ENCODE measurements around the gene NDUFS3.
A peak's percentile ranks its signal among the peaks of the same experiment; 100 is the strongest.
"Not testable (repeated sequence)": the region's sequence is repeated elsewhere in the genome, so short reads cannot be mapped to it uniquely, and the experiment has no call there.

The NDUFS3 gene

DNA sequence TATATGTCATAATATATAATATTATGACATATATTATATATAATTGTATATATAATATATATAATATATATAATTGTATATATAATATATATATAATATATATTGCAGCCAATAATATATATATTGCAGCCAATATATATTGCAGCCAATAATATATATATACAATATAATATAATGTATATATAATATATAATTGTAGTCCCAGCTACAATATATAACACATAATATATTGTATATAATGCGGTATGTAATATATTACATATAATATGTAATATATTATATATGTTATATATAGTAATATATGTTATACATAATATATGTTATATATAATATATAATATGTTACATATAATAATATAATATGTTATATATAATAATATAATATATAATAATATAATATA lies 20.2 kb upstream of the NDUFS3 start:
- DNase-seq (ENCODE audit: low spot score) = no peak

DNA sequence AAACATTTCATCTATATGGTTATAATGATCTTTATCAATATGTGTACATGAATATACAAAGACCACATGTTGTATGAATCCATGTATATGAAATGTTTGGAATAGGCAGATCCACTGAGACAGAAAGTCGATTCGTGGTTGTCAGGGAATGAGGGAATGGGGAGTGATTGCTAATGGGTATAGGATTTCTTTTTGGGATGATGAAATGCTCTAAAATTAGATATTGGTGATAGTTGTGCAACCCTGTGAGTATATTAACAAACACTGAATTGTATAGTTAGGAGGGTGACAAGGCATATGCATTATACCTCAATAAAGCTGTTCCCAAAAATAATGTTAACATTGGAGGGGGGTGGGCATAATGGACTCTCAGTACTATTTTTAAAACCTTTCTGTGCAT lies 18.4 kb upstream of the NDUFS3 start:
- DNase-seq (ENCODE audit: low spot score) = no peak

DNA sequence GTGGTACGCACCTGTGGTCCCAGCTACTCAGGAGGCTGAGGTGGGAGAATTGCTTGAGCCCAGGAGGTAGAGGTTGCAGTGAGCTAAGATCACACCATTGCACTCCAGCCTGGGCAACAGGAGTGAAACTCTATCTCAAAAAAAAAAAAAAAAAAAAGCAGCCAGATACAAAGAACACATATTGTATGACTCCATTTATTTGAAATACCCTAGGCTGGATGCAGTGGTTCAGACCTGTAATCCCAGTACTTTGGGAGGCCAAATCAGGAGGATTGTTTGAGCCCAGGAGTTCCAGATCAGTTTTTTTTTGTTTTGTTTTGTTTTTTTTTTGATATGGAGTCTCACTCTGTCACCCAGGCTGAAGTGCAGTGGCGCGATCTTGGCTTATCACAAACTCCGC lies 16.5 kb upstream of the NDUFS3 start:
- not testable (repeated sequence) for DNase-seq (ENCODE audit: low spot score)

DNA sequence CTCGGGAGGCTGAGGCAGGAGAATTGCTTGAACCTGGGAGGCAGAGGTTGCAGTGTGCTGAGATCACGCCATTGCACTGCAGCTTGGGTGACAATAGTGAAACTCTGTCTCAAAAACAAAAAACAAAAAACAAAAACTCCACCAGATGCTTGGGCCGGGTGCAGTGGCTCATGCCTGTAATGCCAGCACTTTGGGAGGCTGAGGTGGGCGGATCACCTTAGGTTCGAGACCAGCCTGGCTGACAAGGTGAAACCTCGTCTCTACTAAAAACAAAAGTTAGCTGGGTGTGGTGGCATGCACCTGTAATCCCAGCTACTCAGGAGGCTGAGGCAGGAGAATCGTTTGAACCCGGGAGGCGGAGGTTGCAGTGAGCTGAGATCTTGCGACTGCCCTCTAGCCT lies 14.5 kb upstream of the NDUFS3 start:
- DNase-seq (ENCODE audit: low spot score) = not testable (repeated sequence)

DNA sequence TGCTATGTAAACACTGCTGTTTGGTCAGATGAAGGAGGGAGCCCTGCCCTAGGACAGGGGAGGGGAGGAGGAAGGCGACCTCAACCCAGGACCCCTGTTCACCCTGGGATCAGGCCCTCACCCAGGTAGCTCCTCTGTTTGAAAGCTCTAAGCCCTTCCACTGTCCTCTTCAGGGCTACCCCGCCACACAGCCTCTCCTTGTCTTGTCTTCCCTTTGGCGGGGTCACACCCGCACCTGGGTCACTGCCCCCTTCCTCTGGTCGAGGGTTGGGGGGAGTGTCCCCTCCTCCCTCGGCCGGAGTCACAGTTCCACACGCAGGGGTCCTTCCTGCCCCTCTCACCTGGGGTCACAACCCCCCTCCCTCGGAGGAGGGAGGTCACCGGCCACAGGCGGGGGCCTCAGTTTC lies 13.9 kb upstream of the NDUFS3 start:
- no peak for DNase-seq (ENCODE audit: low spot score)

DNA sequence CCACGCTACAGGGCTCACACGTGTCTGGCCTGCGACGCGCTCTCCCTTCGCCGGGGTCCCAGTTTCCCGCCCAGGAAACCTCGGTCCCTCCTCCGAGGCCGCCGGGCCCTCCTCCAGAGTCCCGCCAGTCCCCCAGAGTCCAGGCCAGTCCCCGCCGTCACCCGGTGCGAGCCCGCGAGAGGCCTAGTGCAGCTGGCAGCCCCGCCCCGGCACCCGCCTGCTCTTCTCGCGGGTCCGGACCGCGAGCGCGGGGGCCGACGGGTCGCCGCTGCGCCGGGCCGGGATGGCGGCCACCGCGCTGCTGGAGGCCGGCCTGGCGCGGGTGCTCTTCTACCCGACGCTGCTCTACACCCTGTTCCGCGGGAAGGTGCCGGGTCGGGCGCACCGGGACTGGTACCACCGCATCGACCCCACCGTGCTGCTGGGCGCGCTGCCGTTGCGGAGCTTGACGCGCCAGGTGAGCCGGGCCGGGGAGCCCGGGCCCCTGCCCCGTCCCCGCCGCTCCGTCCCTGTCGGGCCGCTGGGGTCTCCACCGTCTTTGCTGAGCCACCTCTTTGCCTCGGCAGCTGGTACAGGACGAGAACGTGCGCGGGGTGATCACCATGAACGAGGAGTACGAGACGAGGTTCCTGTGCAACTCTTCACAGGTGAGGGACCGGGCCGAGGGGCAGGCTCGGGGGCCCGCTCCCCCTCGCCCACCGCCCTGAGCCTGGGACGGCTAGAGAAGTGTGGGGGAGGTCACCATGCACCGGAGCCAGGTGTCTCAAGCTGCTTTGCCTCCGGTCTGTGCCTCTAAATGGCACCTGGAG lies 13.3 kb upstream of the NDUFS3 start, which contains the start of gene PTPMT1:
Gene PTPMT1 (plus strand): TSS at position 260 of the 809 bp plus-strand sequence. CDS start 24 bp downstream, at position 284.
- DNase-seq (ENCODE audit: low spot score) = peak; percentile 59

DNA sequence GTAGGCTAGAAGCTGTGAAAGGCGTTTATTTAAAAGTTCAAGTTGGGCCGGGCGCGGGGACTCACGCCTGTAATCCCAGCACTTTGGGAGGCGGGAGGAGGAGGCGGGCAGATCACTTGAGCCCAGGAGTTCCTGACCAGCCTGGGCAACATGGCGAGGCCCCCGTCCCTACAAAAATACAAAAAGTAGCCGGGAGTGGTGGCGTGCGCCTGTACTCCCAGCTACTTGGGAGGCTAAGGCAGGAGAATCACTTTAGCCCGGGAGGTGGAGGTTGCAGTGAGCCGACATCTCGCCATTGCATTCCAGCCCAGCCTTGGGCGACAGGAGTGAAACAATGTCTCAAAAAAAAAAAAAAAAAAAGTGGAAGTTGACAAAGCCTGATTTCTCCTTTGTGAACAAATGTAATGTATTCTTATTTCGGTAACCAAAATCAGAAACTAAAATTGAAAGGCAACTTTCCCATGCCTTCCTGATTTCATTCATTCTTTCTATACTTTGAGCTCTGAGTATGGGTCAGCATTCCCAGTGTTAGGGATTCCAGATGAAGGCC lies 12.7 kb upstream of the NDUFS3 start:
- DNase-seq (ENCODE audit: low spot score) = no peak

DNA sequence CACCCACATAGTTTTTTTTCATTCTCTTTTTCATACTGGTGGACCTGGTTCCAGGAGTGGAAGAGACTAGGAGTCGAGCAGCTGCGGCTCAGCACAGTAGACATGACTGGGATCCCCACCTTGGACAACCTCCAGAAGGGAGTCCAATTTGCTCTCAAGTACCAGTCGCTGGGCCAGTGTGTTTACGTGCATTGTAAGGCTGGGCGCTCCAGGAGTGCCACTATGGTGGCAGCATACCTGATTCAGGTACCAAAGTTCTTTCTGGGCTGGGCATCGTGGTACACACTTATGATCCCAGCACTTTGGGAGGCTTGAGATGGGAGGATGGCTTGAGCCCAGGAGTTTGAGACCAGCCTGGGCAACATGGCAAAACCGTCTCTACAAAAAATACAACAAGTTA lies 9.2 kb upstream of the NDUFS3 start:
- DNase-seq (ENCODE audit: low spot score) = no peak

DNA sequence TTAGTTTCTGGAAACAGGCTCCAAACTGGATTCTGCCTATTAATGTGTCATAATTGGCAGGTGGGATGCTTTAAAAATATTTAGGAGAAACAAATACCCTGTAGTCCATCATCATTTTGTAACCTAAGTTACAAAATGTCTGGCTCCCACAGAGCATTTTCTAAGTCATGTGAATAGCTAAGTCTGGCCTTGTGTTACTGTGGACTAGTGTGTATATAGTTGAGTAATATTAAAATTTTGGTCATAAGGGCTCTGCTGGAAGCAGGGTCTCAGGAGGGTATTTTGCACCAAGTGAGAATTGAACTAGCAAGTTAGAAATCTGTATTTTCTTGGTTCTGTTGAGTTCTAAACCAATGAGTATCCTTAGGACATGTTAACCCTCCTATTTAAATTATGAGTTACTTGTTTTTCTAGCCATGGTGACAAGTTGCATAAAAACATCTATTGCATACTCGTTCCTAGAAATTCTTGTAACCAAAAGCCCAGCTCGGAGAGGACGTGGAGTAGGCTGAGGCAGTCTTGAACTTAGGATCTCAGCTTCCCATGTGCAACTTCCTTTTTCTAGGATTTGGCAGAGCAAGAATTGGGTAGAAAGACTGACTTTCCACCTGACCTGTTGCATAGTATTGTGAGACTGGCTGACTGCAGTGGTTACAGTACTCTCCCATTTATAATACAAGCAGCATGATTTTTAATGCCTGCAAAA lies 8.1 kb upstream of the NDUFS3 start:
- DNase-seq (ENCODE audit: low spot score) = no peak

DNA sequence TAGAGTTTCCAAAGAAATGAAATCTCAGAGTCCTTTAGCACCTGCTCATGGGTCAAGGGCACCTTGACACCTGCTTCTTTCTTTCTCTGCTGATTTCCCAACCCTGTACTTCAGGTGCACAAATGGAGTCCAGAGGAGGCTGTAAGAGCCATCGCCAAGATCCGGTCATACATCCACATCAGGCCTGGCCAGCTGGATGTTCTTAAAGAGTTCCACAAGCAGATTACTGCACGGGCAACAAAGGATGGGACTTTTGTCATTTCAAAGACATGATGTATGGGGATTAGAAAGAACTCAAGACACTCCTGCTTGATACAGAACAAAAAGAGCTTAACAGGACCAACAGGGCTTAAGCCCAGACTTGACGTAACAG lies 7.5 kb upstream of the NDUFS3 start:
- no peak for DNase-seq (ENCODE audit: low spot score)

DNA sequence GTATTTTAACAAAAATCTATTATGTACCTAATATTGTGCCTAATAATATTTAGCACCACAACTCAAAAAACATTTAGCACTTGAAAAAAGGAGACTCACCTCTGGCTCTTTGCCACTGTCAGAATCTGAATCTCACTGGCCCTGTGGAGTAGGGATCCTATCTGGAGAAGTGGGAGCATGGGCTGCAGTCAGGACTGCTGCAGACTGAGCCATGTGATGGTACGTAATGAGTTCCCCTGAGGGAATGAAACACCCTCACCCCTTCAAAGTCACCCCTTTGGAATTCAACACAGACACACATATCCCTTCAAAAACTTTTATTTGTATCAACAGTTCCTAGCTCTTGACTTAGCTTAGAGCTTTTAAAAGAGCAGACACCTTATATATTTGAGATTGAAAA lies 7.0 kb upstream of the NDUFS3 start:
- DNase-seq (ENCODE audit: low spot score) = no peak

DNA sequence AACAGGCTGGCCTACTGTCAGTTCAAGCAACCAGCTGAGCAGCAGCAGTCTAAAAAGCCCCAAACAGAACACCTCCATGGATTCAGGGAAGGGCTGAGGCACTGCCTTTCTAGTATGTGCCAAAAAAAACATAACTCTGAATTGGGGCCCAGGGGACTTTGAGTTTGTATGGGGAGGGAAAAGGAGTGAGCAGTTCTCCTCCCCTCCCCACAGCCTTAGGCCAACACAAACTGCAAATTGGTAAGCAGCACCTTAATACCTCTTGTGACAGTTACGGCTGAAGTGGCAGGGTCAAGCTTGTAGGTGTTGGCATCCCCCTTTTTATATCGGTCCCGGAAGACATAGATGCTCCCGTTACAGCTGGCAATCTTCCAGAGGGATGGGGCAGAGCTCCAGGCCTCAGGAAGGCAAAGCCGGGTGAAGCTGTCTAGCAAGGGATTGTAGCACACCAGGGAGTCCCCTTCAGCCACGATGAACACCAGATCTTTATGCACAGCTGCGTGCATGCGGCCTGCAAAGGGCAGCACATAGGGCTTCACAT lies 6.1 kb upstream of the NDUFS3 start:
- DNase-seq (ENCODE audit: low spot score) = no peak

DNA sequence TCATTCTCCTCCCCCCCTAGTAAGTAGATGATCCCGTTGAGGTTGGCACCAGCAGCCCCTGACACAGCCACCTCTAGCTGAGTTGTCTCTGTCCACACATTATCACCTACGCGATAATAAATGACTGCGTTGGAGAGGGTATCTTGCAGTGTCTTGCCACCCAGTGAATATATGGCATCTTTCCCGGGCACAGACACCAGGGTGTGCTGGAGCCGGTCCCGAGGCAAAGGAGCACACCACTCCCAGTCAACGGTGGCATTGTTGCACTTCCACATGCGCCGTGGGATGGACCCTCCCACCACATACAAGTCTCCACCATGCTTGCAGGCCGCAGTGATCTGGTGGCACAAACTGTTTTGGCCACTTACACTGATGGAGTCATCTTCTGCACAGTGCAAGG lies 5.6 kb upstream of the NDUFS3 start:
- DNase-seq (ENCODE audit: low spot score) = no peak

DNA sequence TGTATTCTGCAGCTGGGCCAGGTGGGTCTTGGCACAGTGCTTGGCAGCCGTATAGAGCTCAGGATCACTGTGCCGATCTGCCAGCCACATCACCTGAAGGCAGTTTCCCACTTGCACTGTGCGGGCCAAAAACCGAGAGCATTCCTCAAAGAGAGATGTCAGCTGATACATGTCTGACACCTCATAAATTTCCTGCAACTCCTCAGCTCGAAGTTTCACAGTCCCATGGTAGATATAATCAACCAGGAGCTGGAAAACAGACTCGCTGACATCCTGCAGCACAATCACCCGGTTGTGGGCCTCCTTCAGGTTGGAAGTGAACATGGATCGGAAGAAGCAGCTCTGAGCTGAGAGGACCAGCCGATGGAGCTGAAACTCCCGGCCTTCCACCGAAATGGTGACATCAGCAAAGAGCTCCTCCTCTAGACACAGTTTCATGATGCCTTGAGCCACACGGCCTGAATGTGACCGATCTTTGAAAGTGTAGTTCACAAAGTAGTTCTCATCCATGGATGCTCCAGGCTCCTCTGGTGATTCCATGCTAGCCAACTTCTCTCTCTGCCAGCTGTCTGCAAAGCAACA lies 1.3 kb upstream of the NDUFS3 start:
- DNase-seq (ENCODE audit: low spot score) = no peak

DNA sequence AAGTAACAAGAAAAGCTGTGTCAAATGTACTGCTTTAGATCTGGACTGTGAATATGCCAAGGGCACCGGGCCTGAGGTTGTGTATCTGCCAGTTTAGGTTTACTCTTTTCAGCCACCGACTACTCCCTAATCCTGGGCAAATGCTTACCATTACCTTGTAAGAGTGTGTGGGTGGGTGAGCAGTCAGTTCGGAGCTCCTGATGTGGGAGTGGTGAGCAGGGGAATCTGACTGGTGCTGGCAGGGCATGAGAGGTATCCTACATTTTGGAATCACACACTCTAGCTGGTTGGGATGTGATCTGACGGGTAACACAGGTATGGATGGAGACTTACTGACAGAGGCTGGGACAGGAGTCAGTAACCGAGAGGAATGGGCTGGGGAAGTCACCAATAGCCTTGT lies 5.0 kb downstream of the NDUFS3 start:
- DNase-seq (ENCODE audit: low spot score) = no peak

DNA sequence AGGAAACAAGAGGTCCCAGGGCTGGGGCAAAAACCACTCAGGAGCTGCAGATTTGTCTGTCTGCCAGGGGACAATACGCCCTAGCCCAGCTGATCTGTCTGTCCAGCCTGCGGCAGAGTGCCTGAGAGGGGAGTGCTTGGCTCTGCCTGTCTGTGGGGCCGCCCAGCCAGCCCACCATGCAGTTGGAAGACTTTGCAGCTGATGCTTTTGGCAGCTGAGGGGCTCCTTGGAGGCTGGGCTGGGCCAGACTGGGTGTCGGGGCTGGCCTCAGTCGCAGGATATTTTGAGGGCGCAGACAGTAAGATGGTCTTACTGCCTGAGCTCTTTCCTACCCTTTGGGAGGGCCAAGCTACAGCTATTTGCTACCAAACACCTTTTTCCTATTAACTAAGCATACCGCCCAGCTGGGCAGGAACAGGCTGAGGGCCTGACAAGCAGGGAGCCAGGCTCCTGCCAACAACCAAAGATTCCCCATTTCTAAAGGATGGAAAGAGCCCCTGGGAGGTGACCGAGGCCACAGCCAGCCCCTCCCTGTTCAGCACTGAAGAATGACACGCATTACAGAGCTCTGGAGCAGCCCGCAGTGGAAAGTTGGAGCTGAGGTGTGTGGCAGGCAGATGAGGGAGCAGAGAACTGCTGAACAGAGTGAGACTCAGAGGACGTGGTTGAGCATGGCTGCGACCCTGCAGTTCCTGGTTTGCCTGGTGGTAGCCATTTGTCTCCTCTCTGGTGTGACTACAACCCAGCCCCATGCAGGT lies 7.4 kb downstream of the NDUFS3 start, which contains the start of gene FAM180B:
Gene FAM180B (plus strand): TSS at position 581 of the 758 bp plus-strand sequence. CDS start 91 bp downstream, at position 672.
- no peak for DNase-seq (ENCODE audit: low spot score)

DNA sequence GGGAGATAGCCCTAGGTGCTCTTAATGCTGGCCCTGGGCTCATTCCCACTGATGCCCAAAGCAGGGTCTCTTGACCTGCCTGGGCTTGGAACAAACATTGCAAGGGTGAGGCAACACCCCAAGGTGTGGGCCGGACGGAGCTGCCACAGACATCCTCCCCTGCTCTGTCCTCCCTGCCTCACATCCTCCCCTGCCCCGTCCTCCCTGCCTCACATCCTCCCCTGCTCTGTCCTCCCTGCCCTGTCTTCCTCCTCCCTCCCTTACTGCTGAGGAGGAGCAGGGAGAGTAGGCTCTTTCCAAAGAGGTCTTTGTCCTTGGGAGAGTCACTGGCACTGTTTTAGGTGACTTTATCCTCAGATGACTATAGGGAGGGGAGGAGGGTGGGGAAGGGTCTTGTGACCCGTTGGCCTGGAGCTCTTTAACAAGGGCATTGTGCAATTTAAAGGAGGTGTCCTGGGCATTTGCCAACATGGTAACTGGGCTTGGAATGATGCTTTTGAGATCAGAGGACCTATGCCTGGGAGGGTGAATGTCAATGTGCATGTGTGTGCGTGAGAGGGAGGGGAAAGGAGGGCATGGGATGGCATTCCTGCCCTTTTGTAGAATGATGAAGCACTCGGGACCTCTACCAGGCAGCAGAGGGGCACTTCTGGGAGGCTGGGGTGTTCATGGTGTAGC lies 8.3 kb downstream of the NDUFS3 start:
- no peak for DNase-seq (ENCODE audit: low spot score)

DNA sequence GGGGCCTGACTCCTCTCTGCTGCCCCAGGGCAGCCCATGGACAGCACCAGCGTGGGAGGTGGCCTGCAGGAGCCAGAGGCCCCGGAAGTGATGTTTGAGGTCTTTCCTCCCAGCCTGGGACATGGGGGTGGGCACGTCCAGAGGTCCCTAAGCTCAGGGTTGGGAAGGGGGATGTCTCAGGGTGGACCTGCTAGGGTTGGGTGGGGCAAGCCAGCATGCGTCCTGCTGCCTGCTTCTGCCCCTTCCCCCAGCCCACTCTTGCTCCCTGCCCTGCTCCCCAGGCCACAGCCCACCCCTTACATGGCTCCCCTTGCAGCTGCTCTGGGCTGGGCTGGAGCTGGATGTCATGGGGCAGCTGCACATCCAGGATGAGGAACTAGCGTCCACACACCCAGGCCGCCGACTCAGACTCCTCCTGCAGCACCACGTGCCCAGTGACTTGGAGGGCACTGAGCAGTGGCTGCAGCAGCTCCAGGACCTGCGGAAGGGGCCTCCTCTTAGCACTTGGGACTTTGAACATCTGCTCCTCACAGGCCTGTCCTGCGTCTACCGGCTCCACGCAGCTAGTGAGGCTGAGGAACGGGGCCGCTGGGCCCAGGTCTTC lies 9.0 kb downstream of the NDUFS3 start:
- peak; percentile 43 for DNase-seq (ENCODE audit: low spot score)

DNA sequence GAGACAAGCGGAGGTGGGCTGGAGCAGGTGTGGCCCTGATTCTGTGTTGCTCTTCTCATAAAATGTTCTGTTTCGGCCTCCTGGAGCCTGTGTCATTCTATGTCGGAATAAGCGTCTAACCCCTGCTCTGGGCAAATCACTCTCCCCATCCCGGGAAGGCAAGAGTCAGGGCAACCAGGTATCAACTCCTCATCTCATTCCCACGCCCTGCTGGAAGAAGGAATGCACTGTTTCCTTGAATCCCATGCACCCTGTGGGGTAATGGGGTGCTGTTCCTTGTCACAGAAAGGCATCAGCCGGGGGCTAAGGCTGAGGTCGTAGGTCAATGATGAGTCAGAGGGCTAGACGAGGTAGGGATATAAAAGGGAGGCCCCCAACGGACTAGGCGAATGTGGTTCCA lies 10.2 kb downstream of the NDUFS3 start:
- no peak for DNase-seq (ENCODE audit: low spot score)

DNA sequence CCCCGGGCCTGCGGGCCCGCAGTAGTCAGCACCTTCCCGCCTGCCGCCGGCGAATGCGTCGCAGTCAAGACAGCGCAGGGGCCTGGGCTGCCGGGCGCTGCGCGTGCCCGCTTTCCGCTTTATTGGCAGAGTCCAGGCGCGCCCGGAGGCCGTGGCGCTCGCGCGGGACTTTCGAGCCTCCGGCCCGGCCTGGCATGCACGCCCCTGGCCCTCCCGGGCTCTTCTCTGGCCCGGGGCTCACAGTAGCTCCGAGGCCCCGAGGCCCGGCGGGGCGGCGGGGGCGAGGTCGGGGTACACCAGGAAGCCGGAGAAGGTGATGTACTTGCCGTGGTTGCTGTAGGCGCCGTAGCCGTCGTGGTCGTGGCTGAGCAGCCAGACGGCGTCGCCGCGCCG lies 10.7 kb downstream of the NDUFS3 start:
- DNase-seq (ENCODE audit: low spot score) = no peak
